GM18520 (cell line): ENCODE data around the gene ZNF423.
"Not testable (repeated sequence)": the region's sequence is repeated elsewhere in the genome, so short reads cannot be mapped to it uniquely, and the experiment has no call there.

Experiments used
- ATAC-seq: cut with Tn5 transposase; IDR thresholded peaks from one replicate; pipeline ENCODE4 v1.9.1; 2021; ENCODE audit not compliant: unreplicated experiment

The ZNF423 gene

DNA sequence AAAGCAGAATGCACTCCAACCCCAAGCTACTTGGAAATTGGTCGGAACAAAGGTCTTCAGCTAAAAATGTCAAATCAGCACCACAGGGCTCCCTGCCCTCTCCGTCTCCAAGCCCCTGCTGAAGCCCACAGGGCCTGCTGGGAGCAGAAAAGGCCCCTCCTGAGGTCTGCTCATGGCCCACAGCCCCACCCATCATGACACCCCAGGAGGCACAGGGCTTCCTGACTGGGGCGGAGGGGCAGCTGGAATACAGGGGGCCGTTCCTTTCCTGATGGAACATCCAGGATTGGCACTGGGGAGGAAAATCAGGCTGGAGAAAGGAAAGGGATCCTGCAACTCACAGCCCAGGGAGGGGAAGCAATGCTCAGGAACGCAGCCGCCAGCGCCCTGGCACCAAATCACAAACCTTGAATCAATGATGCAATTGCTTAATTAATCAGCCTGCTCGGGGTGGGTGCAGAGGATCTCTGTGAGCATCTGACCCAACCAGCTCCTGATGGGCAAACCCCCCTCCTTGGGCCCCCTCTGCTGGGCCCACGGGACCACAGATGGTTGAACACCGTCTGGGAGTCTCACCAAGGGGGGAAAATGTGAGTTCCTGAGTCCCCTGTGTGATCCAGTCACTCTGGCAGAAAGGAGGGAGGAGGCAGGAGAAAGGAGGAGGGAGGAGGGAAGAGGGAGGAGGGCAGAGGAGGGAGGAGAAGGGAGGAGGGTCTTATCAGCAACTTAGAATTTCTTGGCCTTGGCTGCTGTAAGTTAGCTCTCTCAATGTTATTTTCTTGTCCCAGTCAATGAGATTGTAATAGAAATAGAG lies 155.5 kb downstream of the ZNF423 start:
- no peak for ATAC-seq

DNA sequence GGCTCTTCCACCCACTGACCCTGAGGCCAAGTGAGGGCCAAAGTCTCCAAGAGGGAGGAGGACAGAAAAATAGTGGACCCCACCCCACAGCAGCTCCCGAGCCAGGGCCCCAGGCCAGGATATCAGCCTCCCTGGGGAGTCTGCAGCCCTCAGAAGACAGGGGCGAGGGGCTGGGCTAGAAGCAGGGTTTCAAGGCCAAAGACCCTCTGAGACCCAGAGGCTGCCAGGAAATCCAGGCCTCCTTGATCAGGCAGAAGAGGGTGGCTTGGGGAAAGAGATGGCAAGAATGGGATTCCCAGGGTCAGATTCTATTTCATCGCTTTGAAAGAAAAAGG lies 156.1 kb downstream of the ZNF423 start:
- ATAC-seq = no peak

DNA sequence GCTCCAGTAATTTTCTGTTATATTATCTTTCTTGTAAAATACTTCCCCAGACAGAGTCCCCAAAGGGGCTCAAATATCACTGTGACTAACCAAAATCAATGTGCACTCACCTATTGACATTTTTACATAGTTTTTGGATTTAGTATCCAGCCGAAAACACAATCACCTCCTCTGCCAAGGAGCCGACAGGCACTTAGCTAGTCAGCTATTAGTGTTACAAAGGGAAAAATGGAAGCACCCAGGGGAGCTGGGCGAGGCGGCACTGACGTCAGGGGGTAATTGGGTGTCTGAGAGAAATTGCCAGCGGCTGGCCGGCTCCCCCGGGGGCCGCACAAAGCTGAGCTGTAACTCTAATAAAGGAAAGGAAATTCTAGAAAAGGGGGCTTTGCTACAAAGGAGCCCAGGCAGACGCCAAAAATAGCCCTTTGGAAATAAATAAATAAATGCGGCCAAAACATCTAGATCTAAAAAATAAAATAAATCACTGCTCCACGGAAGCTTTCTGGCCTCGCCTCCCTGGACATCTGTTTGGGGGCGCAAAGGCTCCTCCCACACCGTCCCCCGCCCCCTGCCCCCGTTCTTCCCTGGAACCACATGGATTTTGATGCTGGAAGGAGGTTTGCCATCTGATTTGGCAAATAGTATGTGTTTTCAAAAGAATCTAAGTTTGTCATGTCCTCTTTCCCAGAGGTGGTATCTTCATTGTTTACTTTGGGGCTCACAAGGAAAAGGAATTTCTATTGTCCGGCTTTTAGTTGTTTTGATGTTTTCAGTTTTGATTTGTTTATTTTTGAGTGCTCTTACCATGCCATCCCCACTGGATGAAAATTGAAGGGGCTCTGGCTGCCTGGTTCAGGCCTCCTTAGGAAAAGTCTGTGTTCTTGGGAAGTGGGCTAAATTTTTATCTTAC lies 156.7 kb downstream of the ZNF423 start:
- ATAC-seq = no peak

DNA sequence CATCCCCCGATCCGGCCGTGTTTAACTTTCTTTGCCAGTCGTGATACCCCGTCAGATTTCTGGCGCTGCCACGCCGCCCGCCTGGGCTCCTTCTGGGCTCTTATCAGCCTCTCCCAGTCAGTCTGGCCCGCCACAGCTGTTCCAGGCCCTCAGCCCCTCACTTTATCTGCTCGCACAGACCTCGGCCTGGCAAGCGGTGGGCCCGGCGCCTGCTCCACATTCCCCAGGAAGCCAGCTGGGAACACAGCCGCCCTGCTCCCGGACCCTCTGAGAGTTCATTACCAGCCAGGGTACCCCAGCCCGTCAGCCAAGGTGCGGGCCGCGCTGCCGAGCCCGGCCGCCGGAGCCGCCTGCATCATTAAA lies 157.5 kb downstream of the ZNF423 start:
- ATAC-seq = no peak

DNA sequence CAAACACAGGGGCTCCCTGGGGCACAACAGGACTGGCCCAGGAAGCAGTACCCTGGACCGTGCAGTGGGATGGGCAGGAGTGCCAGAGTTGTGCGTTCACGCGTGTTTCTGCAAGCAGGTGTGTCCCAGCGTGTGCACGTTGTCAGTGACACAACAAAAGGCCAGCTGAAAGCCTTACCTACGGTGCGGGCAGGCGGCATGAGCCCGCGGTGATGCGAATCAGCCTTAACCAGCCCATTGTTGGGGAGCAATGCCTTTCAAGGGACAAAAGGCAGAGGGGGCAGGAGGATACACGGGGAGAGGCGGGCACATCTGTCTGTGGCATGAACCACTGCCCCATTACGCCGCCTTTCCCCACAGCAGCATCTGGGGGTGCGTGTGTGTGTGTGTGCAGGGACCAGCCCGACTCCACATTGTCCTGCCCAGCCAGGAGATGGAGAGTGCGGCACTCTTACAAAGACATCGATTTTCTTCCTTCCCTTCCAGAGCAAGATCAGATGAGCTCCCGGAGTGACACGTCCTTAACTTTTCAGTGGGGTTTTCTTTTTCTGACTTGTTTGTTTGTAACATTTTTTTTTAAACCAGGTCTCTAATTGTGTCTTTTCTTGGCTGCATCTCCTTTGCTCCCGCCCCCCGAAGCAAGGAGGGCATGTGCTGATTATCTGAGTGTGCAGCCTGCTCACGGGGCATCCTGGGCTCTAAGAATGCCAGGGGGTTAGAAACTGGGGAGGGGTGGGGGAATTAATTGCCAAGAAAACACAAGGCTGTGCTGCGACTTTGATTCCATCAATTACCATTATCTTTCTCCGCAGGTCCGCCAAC lies 158.1 kb downstream of the ZNF423 start:
- ATAC-seq = no peak

DNA sequence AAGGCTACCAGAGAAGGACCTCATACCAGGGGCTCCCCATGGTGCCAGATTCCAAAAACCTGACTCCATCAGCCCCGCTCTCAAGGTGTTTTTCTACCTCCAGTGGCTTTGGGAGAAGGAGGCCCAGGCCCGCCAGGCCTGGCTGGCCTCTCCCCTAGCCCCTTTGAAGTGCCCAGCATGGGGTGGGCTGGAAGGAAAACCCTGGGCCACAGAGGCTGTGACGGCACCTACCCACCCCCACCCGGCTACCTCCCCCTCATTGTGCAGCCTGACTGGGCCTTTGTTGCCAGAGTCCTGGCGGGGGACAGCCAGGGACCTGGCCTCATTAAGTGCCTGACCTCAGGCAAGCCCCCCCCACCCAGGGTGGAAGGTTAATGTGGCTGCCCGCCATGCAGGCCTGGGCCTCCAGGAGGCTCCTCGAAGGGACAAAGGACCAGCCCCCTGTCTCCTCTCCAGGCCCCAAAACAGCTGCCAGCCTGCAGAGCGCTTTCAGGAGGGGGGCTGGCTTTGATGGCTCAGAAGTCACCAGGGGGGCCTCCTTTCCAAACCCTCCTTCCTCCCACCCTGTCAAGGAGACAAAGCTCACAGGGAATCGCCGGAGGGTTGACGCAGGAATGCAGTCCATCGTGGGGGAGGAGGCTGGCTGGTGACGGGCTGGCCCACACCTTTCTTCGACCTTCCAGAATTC lies 159.4 kb downstream of the ZNF423 start:
- ATAC-seq = no peak

DNA sequence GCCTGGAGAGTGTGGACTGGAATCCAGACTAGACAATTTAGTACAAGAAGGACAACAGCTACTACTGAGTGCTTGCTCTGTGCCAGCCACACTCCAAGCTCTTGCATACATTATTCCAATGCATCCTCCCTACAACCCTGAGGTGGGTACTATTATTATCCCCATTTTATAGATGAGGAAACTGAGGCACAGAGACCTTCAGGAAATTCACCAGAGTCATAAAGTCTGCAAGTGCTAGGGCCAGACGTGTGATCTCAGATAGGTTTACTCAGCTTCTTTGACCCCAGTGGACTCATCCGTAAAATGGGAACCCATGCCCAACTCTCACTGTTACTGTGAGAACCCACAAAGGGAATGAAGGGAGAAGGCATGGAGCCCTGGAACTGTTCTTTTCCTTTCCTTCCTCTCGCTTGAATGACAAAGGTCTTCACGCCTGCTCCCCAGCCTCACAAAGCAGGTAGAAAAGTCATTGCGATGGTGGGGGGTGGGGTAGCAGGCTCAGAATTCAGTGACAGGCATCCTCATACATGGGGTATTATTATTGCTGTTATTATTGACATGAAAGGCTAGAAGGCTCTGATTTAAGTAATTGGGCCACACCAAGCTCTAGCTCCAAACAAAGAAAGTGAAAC lies 160.0 kb downstream of the ZNF423 start:
- ATAC-seq = no peak

DNA sequence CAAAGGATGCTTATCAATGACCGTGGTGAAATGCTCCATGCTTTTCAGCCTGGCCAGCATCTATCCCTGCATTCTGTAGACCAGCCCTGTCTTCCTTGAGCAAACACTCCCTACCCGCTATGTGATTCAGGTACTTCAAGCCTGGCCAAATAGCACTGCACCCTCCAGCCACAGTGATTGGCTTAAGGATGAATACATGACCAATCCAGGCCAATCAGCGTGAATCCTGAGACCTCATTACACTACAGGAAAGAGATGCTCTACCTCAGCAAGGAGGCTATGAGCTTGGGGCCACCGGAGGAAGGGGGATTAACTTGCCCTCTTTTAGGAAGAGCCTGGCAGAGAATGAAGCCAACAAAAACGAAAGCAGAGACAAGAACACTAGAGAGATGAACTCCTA lies 162.5 kb downstream of the ZNF423 start:
- ATAC-seq = no peak

DNA sequence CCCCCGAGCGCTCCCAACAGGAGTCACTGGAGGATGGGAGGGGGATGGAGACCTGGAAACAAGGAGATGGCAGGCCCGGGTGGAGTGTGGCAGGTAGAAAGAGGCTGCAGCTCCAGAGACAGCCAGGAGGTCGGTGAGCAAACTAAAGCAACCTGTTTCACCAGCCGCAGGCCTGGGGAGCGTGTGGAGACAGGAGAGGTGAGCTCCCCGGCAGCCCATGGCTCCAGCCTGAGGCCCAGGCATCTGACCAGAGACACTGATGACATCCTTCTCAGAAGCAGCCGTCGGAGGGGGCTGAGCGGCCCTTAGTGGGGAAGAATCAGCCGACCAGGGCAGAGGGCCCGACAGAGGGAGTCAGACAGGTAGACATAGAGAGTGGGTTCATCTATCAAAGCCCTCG lies 165.1 kb downstream of the ZNF423 start:
- no peak for ATAC-seq

DNA sequence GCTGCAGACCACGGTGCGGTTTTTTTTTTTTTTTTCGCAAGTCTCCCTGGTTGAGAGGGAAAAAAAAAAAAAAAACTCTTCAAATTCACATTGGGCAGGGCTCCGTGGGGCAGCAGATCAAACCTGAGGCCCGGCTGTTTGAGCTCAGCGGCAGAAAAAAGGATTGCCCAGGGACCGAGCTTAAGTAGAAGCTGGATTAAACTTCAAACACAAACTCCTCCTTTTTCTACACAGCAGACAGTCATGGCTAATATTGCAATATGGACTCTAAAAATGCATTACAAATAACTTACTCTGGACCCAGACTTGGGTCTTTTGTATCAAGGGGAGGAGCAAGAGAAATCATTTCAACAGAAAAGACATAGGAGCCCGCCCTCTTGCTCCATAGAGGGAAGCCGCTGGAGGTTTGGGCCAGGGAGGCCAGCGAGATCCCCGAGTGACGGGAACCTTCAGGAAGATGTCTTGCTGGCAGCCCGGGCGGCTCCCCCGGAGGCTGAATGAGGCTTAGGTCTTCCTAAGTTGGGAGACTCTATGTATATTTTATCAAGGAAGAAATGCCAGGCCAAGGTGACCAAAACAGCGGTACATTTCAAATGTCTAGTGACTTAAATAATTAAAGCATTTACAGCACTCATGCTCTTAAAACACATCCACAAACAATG lies 167.7 kb downstream of the ZNF423 start:
- no peak for ATAC-seq

DNA sequence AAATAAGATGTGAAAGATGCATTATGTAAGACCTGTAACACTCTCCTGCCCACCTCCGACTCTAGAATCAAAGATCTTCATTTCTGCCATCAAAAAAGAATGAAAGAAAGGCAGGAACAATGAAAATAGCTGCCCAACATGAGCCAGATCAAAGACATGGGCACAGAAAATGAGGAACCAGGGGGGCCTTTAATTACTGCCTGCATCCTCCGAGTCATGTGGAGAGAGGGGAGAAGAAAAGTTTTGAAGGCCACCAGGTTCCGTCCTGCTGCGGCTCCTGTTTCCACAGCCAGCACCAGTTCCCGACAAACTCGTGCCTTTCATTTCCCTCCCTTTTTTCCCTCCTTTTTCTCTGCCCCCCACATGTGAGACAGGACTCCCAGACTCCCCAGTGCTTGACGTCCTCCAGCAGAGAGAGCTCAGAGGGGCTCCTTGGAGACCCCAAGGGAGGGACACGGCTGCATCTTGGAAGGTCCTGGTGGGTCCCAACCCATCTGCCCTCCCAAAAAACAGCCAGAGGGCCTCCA lies 168.4 kb downstream of the ZNF423 start:
- ATAC-seq = no peak

DNA sequence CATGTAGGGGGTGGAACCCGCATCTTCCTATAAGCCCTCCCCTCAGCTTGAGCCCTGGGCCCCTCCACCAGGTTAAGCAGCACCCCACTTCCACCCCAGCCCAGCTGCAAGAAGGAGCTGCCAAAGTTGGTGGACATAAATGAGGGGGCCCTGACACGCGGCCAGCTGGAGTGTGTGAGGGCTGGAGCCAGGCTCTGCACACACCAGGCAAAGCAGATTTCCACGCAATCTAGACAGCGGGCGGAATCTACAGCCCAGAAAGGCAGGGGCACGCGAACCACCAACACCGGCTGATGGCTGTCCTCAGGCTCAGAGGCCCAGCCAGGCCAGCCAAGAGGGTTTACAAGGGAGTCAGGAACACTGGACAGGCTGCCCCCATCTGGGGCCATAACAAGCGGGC lies 171.2 kb downstream of the ZNF423 start:
- no peak for ATAC-seq

DNA sequence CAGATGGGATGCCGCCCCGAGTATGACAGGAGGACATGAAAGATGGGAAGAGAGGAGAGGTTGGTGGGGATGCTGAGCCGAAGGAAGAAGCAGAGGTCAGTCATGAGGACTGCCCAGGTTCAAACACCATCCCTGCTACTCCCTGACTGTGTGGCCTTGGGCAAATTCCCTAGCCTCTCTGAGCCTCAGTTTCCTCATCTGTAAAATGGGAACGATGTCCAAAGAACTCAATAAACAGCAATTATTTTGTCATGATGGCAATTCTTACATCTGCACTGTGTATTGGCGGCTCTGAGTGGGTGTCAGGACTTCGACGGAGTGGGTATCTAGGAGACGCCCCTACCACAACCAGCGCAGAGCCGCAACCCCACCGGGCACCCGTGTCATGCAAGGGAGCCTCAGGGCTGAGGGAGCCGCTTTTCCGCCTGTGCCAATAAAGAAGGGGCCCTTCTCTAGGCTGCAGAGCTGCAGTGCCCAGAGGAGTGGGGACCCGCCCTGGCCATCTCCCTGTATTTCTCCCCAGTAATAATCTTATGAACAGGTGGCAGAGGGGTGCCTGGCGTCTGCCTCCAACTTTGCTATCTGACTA lies 173.2 kb downstream of the ZNF423 start:
- ATAC-seq = no peak

DNA sequence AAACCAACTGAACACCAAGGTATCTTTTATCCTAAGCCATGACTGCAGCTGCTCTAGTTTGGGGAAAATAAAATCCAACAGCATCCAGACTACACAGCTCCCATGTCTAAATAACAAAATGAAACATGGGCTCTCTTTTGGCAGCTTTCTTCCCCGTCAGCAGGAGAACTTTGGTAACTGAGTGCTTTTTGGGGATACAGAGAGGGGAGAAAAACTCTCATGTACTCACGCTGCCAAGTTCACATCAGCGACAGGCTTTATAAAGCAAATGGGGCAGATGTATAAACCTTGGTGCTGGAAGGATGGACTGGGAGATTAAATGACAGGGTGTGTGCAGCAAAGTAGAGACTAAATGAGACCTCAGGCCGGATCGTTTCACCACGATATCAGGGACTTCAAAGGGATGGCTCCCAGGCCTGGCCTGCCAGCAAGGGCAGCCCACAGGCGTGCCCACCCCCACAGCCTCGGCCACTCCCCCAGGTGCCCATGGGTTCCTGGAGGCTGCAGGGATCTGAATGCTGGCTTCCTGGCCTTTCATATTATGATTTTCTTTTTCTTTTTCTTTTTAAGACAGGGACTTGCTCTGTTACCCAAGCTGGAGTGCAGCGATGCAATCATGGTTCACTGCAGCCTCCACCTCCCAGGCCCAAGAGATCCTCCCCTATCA lies 174.6 kb downstream of the ZNF423 start:
- no peak for ATAC-seq

DNA sequence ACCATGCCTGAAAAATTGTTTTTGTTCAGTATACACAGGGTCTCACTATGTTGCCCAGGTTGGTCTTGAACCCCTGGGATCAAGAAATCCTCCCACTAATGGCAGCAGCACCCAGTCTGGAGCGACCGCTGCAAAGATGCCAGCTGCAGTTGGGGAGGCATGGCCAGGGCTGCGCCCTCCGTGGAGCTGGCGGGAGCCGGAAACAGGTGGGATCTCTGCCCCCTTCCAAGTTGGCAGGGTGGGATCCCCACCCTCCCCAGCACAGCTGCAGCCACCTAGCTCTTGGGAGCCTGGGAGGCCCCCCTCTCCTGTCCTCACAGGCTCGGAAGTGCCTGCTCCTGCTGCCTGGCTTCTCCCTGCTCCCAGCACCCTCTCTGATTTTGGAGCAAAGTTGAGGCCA lies 176.8 kb downstream of the ZNF423 start:
- no peak for ATAC-seq

DNA sequence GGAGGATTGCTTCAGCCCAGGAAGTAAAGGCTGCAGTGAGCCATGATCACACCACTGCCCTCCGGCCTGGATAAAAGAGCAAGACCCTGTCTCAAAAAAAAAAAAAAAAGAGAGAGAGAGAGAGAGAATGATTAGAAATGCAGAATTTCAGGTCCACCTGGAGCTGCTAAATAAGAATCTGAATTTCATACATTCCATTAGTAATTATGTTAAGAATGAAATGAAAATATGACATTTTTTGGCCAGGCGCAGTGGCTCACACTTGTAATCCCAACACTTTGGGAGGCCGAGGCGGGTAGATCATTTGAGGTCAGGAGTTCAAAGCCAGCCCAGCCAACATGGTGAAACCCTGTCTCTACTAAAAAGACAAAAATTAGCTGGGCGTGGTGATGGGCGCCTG lies 178.3 kb downstream of the ZNF423 start:
- ATAC-seq = not testable (repeated sequence)

DNA sequence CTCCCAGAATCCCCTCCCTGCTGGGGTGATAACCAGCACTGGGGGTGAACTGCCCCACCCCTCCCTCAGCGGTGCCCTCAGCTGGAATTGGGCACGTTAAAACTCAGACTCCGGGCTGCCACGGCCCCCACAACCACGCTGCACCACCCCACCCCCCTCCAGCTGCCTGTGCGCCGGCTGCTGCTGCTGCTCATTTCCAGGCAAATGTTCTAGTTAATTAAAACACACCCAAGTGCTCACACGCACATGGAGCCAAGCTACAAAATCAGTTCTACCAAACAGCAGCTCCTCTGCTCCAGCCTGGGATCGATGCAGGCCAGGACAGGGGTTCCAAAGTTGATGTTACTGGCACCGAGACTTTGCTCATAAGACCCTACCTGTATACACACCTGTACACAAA lies 180.5 kb downstream of the ZNF423 start:
- no peak for ATAC-seq

DNA sequence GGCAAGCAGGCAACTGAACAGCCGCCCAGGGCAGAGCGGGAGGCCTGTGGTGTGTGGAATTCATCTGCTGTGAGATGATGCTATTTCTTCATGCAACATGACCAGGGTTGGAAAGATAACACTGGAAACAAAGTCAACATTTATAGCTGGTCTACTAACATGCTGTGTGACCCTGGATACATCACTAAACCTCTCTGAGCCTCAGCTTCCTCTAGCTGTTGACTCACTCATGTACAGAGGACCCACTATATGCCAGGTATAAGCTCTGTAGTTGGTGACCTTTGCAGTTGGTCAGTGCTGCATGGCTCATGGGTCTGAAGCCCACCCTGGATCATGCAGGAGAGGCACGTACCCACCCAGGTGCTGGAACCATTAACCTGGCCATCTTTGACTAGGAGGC lies 180.9 kb downstream of the ZNF423 start:
- no peak for ATAC-seq

DNA sequence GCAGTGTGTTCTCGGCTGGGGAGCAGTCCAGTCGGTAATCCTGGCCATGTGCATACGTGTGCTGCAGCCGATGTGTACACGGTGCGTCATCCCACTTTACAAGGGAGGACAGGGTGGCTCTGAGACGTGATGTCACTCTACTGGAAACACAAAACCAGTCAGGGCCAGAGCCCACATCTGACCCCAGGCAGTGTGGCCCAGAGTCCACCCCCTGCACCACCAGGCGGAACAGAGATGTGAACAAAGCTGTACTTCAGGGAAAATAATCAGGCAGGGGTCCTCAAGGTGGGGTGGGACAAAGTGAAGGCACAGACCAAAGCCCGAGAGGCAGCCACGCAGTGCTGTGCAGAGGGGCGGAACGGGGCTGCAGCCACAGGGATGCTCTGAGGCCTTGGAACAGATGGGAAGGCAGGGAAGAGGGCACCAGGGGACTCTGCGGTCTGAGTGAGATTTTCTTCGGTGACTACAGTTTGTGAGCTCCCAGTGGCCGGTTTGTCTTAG lies 181.5 kb downstream of the ZNF423 start:
- ATAC-seq = no peak
